Liver (tissue), 3 donors: Measurements from ENCODE around the gene EDDM13.

Experiments used
- ATF3 ChIP-seq: IDR thresholded peaks from 2 replicates; pipeline ENCODE4 v1.6.1; 2016; ENCODE audit warnings: antibody characterized with exemption
- CTCF ChIP-seq: fragments of 150-350 bp; IDR thresholded peaks from 2 replicates; pipeline ENCODE4 v1.5.1; 2017; ENCODE audit warnings: improper control_type of control experiment, low read depth, low read length; ENCODE audit not compliant: missing input control
- EGR1 ChIP-seq, 2 donors: IDR thresholded peaks; 2 replicates each; pipeline ENCODE4 v1.6.1; 2016 to 2018; ENCODE audit warnings: antibody characterized with exemption in 2 of 2, low read depth in 2 of 2
- FOXA2 ChIP-seq: IDR thresholded peaks from 2 replicates; pipeline ENCODE4 v1.6.1; 2016; ENCODE audit warnings: antibody characterized with exemption
- JUND ChIP-seq, 2 donors: IDR thresholded peaks; 2 replicates each; pipeline ENCODE4 v1.6.1; 2016; ENCODE audit warnings: antibody characterized with exemption in 2 of 2
- MAX ChIP-seq: IDR thresholded peaks from 2 replicates; pipeline ENCODE4 v1.6.1; 2016; ENCODE audit warnings: antibody characterized with exemption
- RAD21 ChIP-seq, 2 donors: IDR thresholded peaks; 2 replicates each; pipeline ENCODE4 v1.6.1; 2016; ENCODE audit warnings: antibody characterized with exemption in 2 of 2, mild to moderate bottlenecking in 2 of 2
- REST ChIP-seq: IDR thresholded peaks from 2 replicates; pipeline ENCODE4 v1.6.1; 2016; ENCODE audit warnings: antibody characterized with exemption, mild to moderate bottlenecking
- RXRA ChIP-seq, 2 donors: IDR thresholded peaks; 2 replicates each; pipeline ENCODE4 v1.6.1; 2017 to 2018; ENCODE audit warnings: antibody characterized with exemption in 2 of 2, mild to moderate bottlenecking in 1 of 2
- SP1 ChIP-seq: IDR thresholded peaks from 2 replicates; pipeline ENCODE4 v1.6.1; 2018; ENCODE audit warnings: antibody characterized with exemption, mild to moderate bottlenecking
- TAF1 ChIP-seq: conservative IDR thresholded peaks from 2 replicates; pipeline ENCODE4 v1.6.1; 2016; ENCODE audit warnings: antibody characterized with exemption, mild to moderate bottlenecking
- YY1 ChIP-seq: IDR thresholded peaks from 2 replicates; pipeline ENCODE4 v1.6.1; 2016; ENCODE audit warnings: antibody characterized with exemption, mild to moderate bottlenecking
- ZBTB33 ChIP-seq: IDR thresholded peaks from 2 replicates; pipeline ENCODE4 v1.6.1; 2016; ENCODE audit warnings: antibody characterized with exemption
- donor health status: healthy.
- donor health status: healthy.

GRCh38 chr19:56301155-56301554 is 28.6 kb downstream of the EDDM13 start:
- TF ChIP-seq ZBTB33 (no peak), ATF3 (no peak), CTCF (no peak), JUND (IDR thresholded peaks at IDR 0.05) (no peak), REST (no peak), MAX (no peak), YY1 (no peak), FOXA2 (no peak), EGR1 (IDR thresholded peaks at IDR 0.05; ENCODE audit: low read depth in 2 of 2) (no peak), TAF1 (no peak), RAD21 (IDR thresholded peaks at IDR 0.05) (no peak), SP1 (no peak), RXRA (IDR thresholded peaks at IDR 0.05) (no peak)
